GM23338 (cell line): Measurements from ENCODE around the gene PACS2. TPM values are rescaled to one million over a fixed set of nuclear protein-coding genes. Genes with fewer than 3 reads are reported as not detected.

Source experiments
- ATAC-seq: fragments of 200-7000 bp; cut with Tn5 transposase; 3 replicates; pipeline ENCODE4 v1.9.1; 2020
- DNase-seq: peaks from one replicate; pipeline ENCODE4 v3.0.0-alpha.2; 2015; ENCODE audit warnings: low spot score
- H2AFZ ChIP-seq: fragments of 200-600 bp; sonication (generic); 2 replicates; pipeline ENCODE4 v1.8.0; 2016; ENCODE audit warnings: antibody characterized with exemption, mild to moderate bottlenecking, moderate library complexity
- H3F3A ChIP-seq: fragments of 200-600 bp; sonication (generic); replicated peaks from 2 replicates; pipeline ENCODE4 v1.8.0; 2017; ENCODE audit warnings: antibody characterized with exemption, mixed run types, low read depth
- H3K27ac ChIP-seq: fragments of 200-600 bp; sonication (generic); 2 replicates; pipeline ENCODE4 v1.6.1; 2016; ENCODE audit warnings: low read depth
- H3K27me3 ChIP-seq: fragments of 200-600 bp; sonication (generic); 2 replicates; pipeline ENCODE4 v1.8.0; 2016; ENCODE audit warnings: mild to moderate bottlenecking, mixed run types, moderate library complexity; ENCODE audit not compliant: insufficient read depth
- H3K36me3 ChIP-seq: fragments of 200-600 bp; sonication (generic); 2 replicates; pipeline ENCODE4 v1.8.0; 2016; ENCODE audit warnings: mild to moderate bottlenecking; ENCODE audit not compliant: insufficient read depth
- H3K4me1 ChIP-seq: fragments of 200-600 bp; sonication (generic); 2 replicates; pipeline ENCODE4 v1.8.0; 2016; ENCODE audit warnings: mild to moderate bottlenecking, moderate library complexity; ENCODE audit not compliant: insufficient read depth
- H3K4me2 ChIP-seq: fragments of 200-600 bp; sonication (generic); 2 replicates; pipeline ENCODE4 v1.7.1; 2017; ENCODE audit warnings: mixed run types
- H3K4me3 ChIP-seq: fragments of 200-600 bp; sonication (generic); 2 replicates; pipeline ENCODE4 v1.6.1; 2016; ENCODE audit warnings: mixed run types
- H3K79me2 ChIP-seq: fragments of 200-600 bp; sonication (generic); replicated peaks from 2 replicates; pipeline ENCODE4 v1.8.0; 2017; ENCODE audit warnings: mild to moderate bottlenecking; ENCODE audit not compliant: insufficient read depth
- H3K9me2 ChIP-seq: fragments of 200-600 bp; sonication (generic); 2 replicates; pipeline ENCODE4 v1.8.0; 2017; ENCODE audit not compliant: insufficient read depth
- H4K20me1 ChIP-seq: fragments of 200-600 bp; sonication (generic); replicated peaks from 2 replicates; pipeline ENCODE4 v1.8.0; 2017; ENCODE audit warnings: mild to moderate bottlenecking; ENCODE audit not compliant: insufficient read depth
- H3K27ac Mint-ChIP-seq: 2 replicates; pipeline ENCODE4 v1.8.0; 2020; ENCODE audit warnings: inconsistent platforms, mild to moderate bottlenecking, moderate library complexity, mixed read lengths
- H3K27me3 Mint-ChIP-seq: 3 replicates; pipeline ENCODE4 v1.8.0; 2022; ENCODE audit warnings: low read depth, mild to moderate bottlenecking, moderate library complexity, mixed read lengths, inconsistent platforms; ENCODE audit not compliant: insufficient read depth, poor library complexity
- H3K36me3 Mint-ChIP-seq: 3 replicates; pipeline ENCODE4 v1.8.0; 2021; ENCODE audit warnings: low read depth, mild to moderate bottlenecking, inconsistent platforms, moderate library complexity, mixed read lengths
- H3K4me1 Mint-ChIP-seq: 3 replicates; pipeline ENCODE4 v1.8.0; 2020; ENCODE audit warnings: mild to moderate bottlenecking, inconsistent platforms, mixed read lengths
- H3K4me3 Mint-ChIP-seq: 3 replicates; pipeline ENCODE4 v1.8.0; 2021; ENCODE audit warnings: moderate library complexity, mild to moderate bottlenecking, inconsistent platforms, mixed read lengths
- H3K9me3 Mint-ChIP-seq: 3 replicates; pipeline ENCODE4 v1.8.0; 2020; ENCODE audit warnings: moderate library complexity, mild to moderate bottlenecking, inconsistent platforms, mixed read lengths
- CREB1 ChIP-seq: fragments of 250-450 bp; sonication (Bioruptor Pico); IDR thresholded peaks from 2 replicates; pipeline ENCODE4 v1.5.0; 2020; ENCODE audit warnings: low read depth, mild to moderate bottlenecking, moderate library complexity
- CTCF ChIP-seq, 2 experiments: fragments of 200-600 bp in 1 of 2; sonication (generic) in 1 of 2; conservative IDR thresholded peaks; 2 replicates each; pipeline versions ENCODE4 v1.5.1 to v1.6.1; 2016 to 2017; ENCODE audit warnings: antibody characterized with exemption in 2 of 2, low read depth in 2 of 2, mild to moderate bottlenecking in 2 of 2, moderate library complexity in 1 of 2
- ETS1 ChIP-seq: IDR thresholded peaks from 2 replicates; pipeline ENCODE4 v1.6.1; 2016; ENCODE audit warnings: antibody characterized with exemption
- EZH2 ChIP-seq: fragments of 200-600 bp; sonication (generic); IDR thresholded peaks from one replicate; pipeline ENCODE4 v1.8.0; 2017; ENCODE audit warnings: antibody characterized with exemption, mild to moderate bottlenecking, low read depth; ENCODE audit not compliant: unreplicated experiment
- EZH2phosphoT487 ChIP-seq: fragments of 200-600 bp; sonication (generic); IDR thresholded peaks from one replicate; pipeline ENCODE4 v1.8.1; 2018; ENCODE audit warnings: antibody characterized with exemption; ENCODE audit not compliant: unreplicated experiment
- JUNB ChIP-seq: IDR thresholded peaks from one replicate; pipeline ENCODE4 v1.6.1; 2016; ENCODE audit warnings: antibody characterized with exemption; ENCODE audit not compliant: unreplicated experiment
- POLR2AphosphoS5 ChIP-seq: IDR thresholded peaks from 2 replicates; pipeline ENCODE4 v1.6.1; 2016; ENCODE audit warnings: antibody characterized with exemption, low read depth
- REST ChIP-seq: IDR thresholded peaks from one replicate; pipeline ENCODE4 v1.6.1; 2018; ENCODE audit warnings: antibody characterized with exemption; ENCODE audit not compliant: unreplicated experiment
- STAT1 ChIP-seq: IDR thresholded peaks from one replicate; pipeline ENCODE4 v1.6.1; 2016; ENCODE audit warnings: antibody characterized with exemption; ENCODE audit not compliant: unreplicated experiment
- ZNF114 ChIP-seq: fragments of 250-450 bp; sonication (Bioruptor Pico); IDR thresholded peaks from 2 replicates; pipeline ENCODE4 v1.5.0; 2020; ENCODE audit warnings: mild to moderate bottlenecking, moderate library complexity
- ZNF331 ChIP-seq: fragments of 250-450 bp; sonication (Bioruptor Pico); IDR thresholded peaks from 2 replicates; pipeline ENCODE4 v1.5.0; 2020; ENCODE audit warnings: low read depth, mild to moderate bottlenecking, moderate library complexity
- polyA plus RNA-seq: library from polyadenylated mRNA; unstranded; fragments of >200 nt; fragmentation: Nextera tagmentation; extraction: Ambion mirVana; gene quantifications from 2 replicates; pipeline ENCODE4 v1.2.1, GENCODE V29; 2016
- total RNA-seq: library from RNA; depleted of rRNA; stranded (reverse); fragments of >200 nt; shearing (Covaris generic); gene quantifications from 2 replicates; pipeline ENCODE4 v1.2.3, GENCODE V29; 2014

The PACS2 gene
- total and polyA plus RNA-seq, 2 experiments from 2014 or later, result 22.5 to 79.0 TPM

GRCh38 chr14:105285174-105285573 is 29.4 kb upstream of the PACS2 start (continued):
- TF ChIP-seq ETS1 (no peak), STAT1 (no peak), EZH2phosphoT487 (no peak), ZNF331 (no peak), REST (no peak), CTCF (conservative IDR thresholded peaks at IDR 0.05; ENCODE audit: low read depth in 2 of 2) (no peak), JUNB (no peak), CREB1 (CRISPR knock-in tag) (no peak)

GRCh38 chr14:105286759-105287144 is 27.8 kb upstream of the PACS2 start:
- peaks cover 3% of the 10 kb centered on the region; the same call in 1 of the 2 replicates for H3K4me1 ChIP-seq
- no peak overlapping the region for H3K27ac ChIP-seq
- H3K4me3 ChIP-seq, result no peak overlapping the region
- peaks cover 11% of the 10 kb centered on the region for H4K20me1 ChIP-seq
- H3F3A ChIP-seq, result no peaks in the 10 kb centered on the region
- peaks cover 16% of the 10 kb centered on the region for H3K4me1 Mint-ChIP-seq
- no peak overlapping the region for H3K4me3 Mint-ChIP-seq
- ATAC-seq (no peak), DNase-seq (no peak)
- H3K79me2 ChIP-seq, result peaks cover 47% of the 10 kb centered on the region
- H3K27me3 Mint-ChIP-seq, result peaks cover 6% of the 10 kb centered on the region
- no peaks in the 10 kb centered on the region for H3K36me3 ChIP-seq
- H3K27me3 ChIP-seq, result no peaks in the 10 kb centered on the region
- no peak overlapping the region for H3K4me2 ChIP-seq
- H3K36me3 Mint-ChIP-seq, result no peaks in the 10 kb centered on the region
- H3K9me3 Mint-ChIP-seq, result no peaks in the 10 kb centered on the region
- H2AFZ ChIP-seq, result no peak overlapping the region
- H3K9me2 ChIP-seq, result no peaks in the 10 kb centered on the region
- TF ChIP-seq ETS1, result no peak
- TF ChIP-seq EZH2phosphoT487, result no peak
- TF ChIP-seq CTCF (conservative IDR thresholded peaks at IDR 0.05; ENCODE audit: low read depth in 2 of 2), result no peak
- TF ChIP-seq CREB1 (CRISPR knock-in tag), result no peak
- no peak for TF ChIP-seq POLR2AphosphoS5
- no peak for TF ChIP-seq ZNF114 (CRISPR knock-in tag)
- TF ChIP-seq STAT1, result no peak
- no peak for TF ChIP-seq JUNB
- no peak for TF ChIP-seq ZNF331
- no peak for TF ChIP-seq EZH2
- H3K27ac Mint-ChIP-seq, result no peak overlapping the region
